MM.1S (cell line): Measurements from ENCODE around the gene SPNS2.
"Not testable (repeated sequence)": the region's sequence is repeated elsewhere in the genome, so short reads cannot be mapped to it uniquely, and the experiment has no call there.

ENCODE experiments used
- EZH2 ChIP-seq: fragments of 300-600 bp; sonication (generic); optimal IDR thresholded peaks from 2 replicates; pipeline ENCODE3; 2017; ENCODE audit warnings: low read depth, mild to moderate bottlenecking, antibody characterized with exemption, low read length, mixed read lengths
- EZH2phosphoT487 ChIP-seq: fragments of 300-600 bp; sonication (generic); IDR thresholded peaks from 2 replicates; pipeline ENCODE4 v1.6.1; 2018; ENCODE audit warnings: antibody characterized with exemption, low read length
- TF ChIP-seq, protein P1 (sequence below): fragments of 300-600 bp; sonication (generic); IDR thresholded peaks from 2 replicates; pipeline ENCODE4 v1.5.1; 2016; ENCODE audit warnings: antibody characterized with exemption, low read length, mixed read lengths

DNA sequence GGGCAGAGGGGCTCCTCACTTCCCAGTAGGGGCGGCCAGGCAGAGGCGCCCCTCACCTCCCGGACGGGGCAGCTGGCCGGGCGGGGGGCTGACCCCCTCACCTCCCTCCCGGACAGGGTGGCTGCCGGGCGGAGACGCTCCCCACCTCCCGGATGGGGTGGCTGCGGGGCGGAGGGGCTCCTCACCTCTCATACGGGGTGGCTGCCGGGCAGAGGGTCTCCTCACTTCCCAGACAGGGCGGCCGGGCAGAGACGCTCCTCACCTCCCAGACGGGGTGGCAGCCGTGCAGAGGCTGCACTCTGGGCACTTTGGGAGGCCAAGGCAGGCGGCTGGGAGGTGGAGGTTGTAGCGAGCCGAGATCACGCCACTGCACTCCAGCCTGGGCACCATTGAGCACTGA, 79.7 kb downstream of the SPNS2 start:
- TF ChIP-seq, protein P1, sequence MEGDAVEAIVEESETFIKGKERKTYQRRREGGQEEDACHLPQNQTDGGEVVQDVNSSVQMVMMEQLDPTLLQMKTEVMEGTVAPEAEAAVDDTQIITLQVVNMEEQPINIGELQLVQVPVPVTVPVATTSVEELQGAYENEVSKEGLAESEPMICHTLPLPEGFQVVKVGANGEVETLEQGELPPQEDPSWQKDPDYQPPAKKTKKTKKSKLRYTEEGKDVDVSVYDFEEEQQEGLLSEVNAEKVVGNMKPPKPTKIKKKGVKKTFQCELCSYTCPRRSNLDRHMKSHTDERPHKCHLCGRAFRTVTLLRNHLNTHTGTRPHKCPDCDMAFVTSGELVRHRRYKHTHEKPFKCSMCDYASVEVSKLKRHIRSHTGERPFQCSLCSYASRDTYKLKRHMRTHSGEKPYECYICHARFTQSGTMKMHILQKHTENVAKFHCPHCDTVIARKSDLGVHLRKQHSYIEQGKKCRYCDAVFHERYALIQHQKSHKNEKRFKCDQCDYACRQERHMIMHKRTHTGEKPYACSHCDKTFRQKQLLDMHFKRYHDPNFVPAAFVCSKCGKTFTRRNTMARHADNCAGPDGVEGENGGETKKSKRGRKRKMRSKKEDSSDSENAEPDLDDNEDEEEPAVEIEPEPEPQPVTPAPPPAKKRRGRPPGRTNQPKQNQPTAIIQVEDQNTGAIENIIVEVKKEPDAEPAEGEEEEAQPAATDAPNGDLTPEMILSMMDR, result not testable (repeated sequence)
- not testable (repeated sequence) for TF ChIP-seq EZH2phosphoT487, EZH2
